Ovary (tissue), 10 donors: ENCODE measurements around the gene SLC39A1. TPM values are rescaled to one million over a fixed set of nuclear protein-coding genes. Genes with fewer than 3 reads are reported as not detected.
"Not testable (repeated sequence)": the region's sequence is repeated elsewhere in the genome, so short reads cannot be mapped to it uniquely, and the experiment has no call there.

Source experiments
- DNase-seq, 5 donors: peaks; one replicate each; pipeline ENCODE4 v3.0.0-alpha.2; 2019 to 2020
- H3K27ac ChIP-seq, 2 donors: fragments of 200-600 bp; one replicate each; pipeline versions ENCODE4 v1.5.1 to v1.8.0; 2019 to 2022
- H3K27me3 ChIP-seq: fragments of 200-600 bp; one replicate; pipeline ENCODE4 v1.8.0; 2022
- H3K36me3 ChIP-seq: fragments of 200-600 bp; sonication (generic); one replicate; pipeline ENCODE4 v1.5.1; 2019
- H3K4me1 ChIP-seq: one replicate; pipeline ENCODE4 v1.8.1; 2013; ENCODE audit warnings: mild to moderate bottlenecking, moderate library complexity; ENCODE audit not compliant: insufficient read depth
- H3K4me3 ChIP-seq: fragments of 200-600 bp; sonication (generic); one replicate; pipeline ENCODE4 v1.5.1; 2017
- H3K9me3 ChIP-seq, 2 donors: fragments of 200-600 bp in 1 of 2; sonication (generic) in 1 of 2; one replicate each; pipeline versions ENCODE4 v1.5.1 to v1.8.1; 2013 to 2019; ENCODE audit warnings: mild to moderate bottlenecking in 1 of 2, moderate library complexity in 1 of 2
- EP300 ChIP-seq: sonication (generic); formaldehyde crosslinking; IDR thresholded peaks from one replicate; pipeline ENCODE4 v1.6.1; 2017; ENCODE audit warnings: antibody characterized with exemption
- POLR2A ChIP-seq: fragments of 450-650 bp; IDR thresholded peaks from one replicate; pipeline ENCODE4 v1.6.1; 2017; ENCODE audit warnings: antibody characterized with exemption, mild to moderate bottlenecking, moderate library complexity
- WGBS, 3 donors: extraction: QIAGEN DNeasy Blood & Tissue Kit in 1 of 3; methylation state at CpG; one replicate each; pipeline versions ENCODE4 v1.1.5 to v1.1.7; 2013 to 2017; 5-methylcytosine and 5-hydroxymethylcytosine counted together
- intact Hi-C, 4 donors: fragments of 100-400 bp; cut with DNase I; formaldehyde crosslinking; loops; one replicate each; pipeline versions ENCODE4 v1.11.0 to v1.15.1; 2022 to 2023
- long read RNA-seq, 3 donors: library from polyadenylated mRNA in 2 of 3; unstranded in 2 of 3; transcript quantifications; one replicate each; pipeline ENCODE4 v2.0.0 and lab custom pipeline, GENCODE V29; 2021 to 2026
- polyA plus RNA-seq, 2 donors: library from polyadenylated mRNA; stranded (reverse); fragments of 200-250 nt in 1 of 2; fragments of 350-450 nt in 1 of 2; fragmentation: Illumina TruSeq in 1 of 2; extraction: RNeasy Lipid Tissue Mini Kit (QIAGEN cat#74804) in 1 of 2; gene quantifications; one replicate each; pipeline ENCODE4 v1.2.3, GENCODE V29; 2013 to 2014
- total RNA-seq, 7 donors: library from RNA; depleted of rRNA in 2 of 7; stranded (reverse); fragments of >200 nt in 2 of 7; fragmentation: NEBNext Ultra II Directional in 3 of 7; extraction: Animal tissue kit (Norgen Biotek cat#: 25700) in 3 of 7; gene quantifications; one replicate each; pipeline versions ENCODE4 v1.1.0 to v1.2.4, GENCODE V29; 2016 to 2023
- TF ChIP-seq, protein P1 (sequence below), 3 donors: fragments of 450-650 bp in 2 of 3; fragments of 200-600 bp in 1 of 3; IDR thresholded peaks; one replicate each; pipeline versions ENCODE4 v1.5.1 to v1.8.0; 2016 to 2022; ENCODE audit warnings: antibody characterized with exemption in 3 of 3, mild to moderate bottlenecking in 1 of 3
- donor health status: DM: no; HTN: no; CAD: no; lungs with moderate emphysema.
- donor health status: DM: no; HTN: no; CAD: no.
- donor health status: Bipolar disorder and iron deficiency.
- donor health status: DM: yes; HTN: yes; CAD: no.
- donor health status: DM: no; HTN: no; CAD: no.
- donor health status: DM: yes; HTN: yes; CAD: no.

SLC39A1 gene, protein sequence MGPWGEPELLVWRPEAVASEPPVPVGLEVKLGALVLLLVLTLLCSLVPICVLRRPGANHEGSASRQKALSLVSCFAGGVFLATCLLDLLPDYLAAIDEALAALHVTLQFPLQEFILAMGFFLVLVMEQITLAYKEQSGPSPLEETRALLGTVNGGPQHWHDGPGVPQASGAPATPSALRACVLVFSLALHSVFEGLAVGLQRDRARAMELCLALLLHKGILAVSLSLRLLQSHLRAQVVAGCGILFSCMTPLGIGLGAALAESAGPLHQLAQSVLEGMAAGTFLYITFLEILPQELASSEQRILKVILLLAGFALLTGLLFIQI
- total RNA-seq (10 to 100 TPM; 59.3 to 83.7 (median 67.2) TPM), polyA plus RNA-seq (100 to 1,000 TPM in 1 of 2 donors, 10 to 100 TPM in 1; 83.6 to 121 TPM)
- long read RNA-seq, donor 1, transcript SLC39A1-204 (3 exons, 2,723 nt) = minor isoform, 65 of 999 reads
- long read RNA-seq, donor 1, transcript SLC39A1-202 (4 exons, 2,084 nt) = major isoform, 887 of 999 reads
- long read RNA-seq, donor 1, transcript SLC39A1-203 (4 exons, 2,398 nt) = minor isoform, 6 of 999 reads
- long read RNA-seq, donor 1, transcript SLC39A1-211 (4 exons, 2,322 nt) = minor isoform, 11 of 999 reads
- long read RNA-seq, donor 1, partial matches to known transcripts = 12 of 999 reads
- long read RNA-seq, donor 1, other reads (novel, unspliced or antisense) = 9 of 999 reads
- long read RNA-seq, donor 2, transcript SLC39A1-202 (4 exons, 2,084 nt) = major isoform, 16 of 21 reads
- long read RNA-seq, donor 2, partial matches to known transcripts = 0 of 21 reads
- long read RNA-seq, donor 2, other reads (novel, unspliced or antisense) = 0 of 21 reads
- long read RNA-seq, donor 3, transcript SLC39A1-209 (3 exons, 2,022 nt) = minor isoform, 5 of 239 reads
- long read RNA-seq, donor 3, transcript SLC39A1-202 (4 exons, 2,084 nt) = major isoform, 192 of 239 reads
- long read RNA-seq, donor 3, transcript SLC39A1-211 (4 exons, 2,322 nt) = minor isoform, 5 of 239 reads
- long read RNA-seq, donor 3, transcript SLC39A1-204 (3 exons, 2,723 nt) = minor isoform, 19 of 239 reads
- long read RNA-seq, donor 3, partial matches to known transcripts = 3 of 239 reads
- long read RNA-seq, donor 3, other reads (novel, unspliced or antisense) = 14 of 239 reads

DNA sequence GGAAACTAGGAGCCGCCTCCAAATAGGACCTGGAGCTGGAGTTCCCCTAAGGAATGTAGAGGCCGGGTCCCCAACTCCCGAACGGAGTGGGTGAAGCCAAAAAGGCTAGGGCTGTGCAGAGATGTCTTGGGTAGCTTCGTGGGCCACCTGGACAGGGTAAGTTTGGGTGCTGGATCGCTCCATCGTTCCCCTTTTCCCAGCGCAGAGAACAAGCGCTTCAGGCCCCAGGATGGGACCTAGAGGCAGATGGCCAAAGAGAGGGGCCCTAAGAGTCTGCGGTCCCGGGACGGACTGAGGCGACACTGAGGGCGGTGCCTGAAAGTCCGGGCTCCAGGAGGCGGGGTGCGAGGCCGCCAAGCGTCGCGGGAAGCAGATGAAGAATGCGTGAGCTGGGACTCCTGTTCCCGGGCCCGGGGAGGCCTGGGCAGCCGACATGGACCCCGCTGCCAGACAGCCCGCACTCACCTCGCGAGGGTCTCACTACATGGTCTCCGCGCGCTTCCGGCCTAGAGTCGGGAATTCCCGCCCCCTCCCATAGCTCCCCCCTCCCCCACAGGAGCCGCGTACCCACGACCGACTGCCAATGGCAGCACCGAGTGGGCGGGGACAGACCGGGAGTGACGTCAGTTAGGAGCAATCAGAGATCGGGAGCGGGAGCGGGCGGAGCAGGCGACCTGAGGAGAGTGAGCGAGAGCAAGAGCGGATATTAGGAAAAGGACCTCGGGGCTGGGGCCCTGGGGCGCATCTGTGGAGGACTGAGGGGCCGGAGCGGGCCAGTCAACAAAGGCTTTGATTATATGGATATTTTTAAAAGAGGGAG lies at the start of gene SLC39A1:
Gene SLC39A1, minus strand, starts transcription at position 508 of the 820 bp plus-strand sequence. CDS start 822 bp downstream, outside the sequence.
- no peaks in the 10 kb centered on the region for H3K36me3 ChIP-seq
- peak; percentile 29 for TF ChIP-seq EP300
- TF ChIP-seq, protein P1, sequence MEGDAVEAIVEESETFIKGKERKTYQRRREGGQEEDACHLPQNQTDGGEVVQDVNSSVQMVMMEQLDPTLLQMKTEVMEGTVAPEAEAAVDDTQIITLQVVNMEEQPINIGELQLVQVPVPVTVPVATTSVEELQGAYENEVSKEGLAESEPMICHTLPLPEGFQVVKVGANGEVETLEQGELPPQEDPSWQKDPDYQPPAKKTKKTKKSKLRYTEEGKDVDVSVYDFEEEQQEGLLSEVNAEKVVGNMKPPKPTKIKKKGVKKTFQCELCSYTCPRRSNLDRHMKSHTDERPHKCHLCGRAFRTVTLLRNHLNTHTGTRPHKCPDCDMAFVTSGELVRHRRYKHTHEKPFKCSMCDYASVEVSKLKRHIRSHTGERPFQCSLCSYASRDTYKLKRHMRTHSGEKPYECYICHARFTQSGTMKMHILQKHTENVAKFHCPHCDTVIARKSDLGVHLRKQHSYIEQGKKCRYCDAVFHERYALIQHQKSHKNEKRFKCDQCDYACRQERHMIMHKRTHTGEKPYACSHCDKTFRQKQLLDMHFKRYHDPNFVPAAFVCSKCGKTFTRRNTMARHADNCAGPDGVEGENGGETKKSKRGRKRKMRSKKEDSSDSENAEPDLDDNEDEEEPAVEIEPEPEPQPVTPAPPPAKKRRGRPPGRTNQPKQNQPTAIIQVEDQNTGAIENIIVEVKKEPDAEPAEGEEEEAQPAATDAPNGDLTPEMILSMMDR (IDR thresholded peaks at IDR 0.05) = no peak
- TF ChIP-seq POLR2A = peak; percentile 60
- H3K9me3 ChIP-seq = no peaks in the 10 kb centered on the region
- 0 to 1% (median 0%) methylated on average over 51 to 54 of the region's 54 CpGs for WGBS, 3 donors
- no peaks in the 10 kb centered on the region for H3K27me3 ChIP-seq
- peaks cover 24% of the 10 kb centered on the region for H3K4me1 ChIP-seq
- peak within 1 kb of the TSS; percentile 91 for H3K4me3 ChIP-seq
- peak; percentile 99 to 100 (median 99) for DNase-seq
- H3K27ac ChIP-seq = peak within 1 kb of the TSS; percentile 56 to 95
- intact Hi-C loops = loop anchor here in 1 of 4 donors (10.0 kb wide), 1 partner anchor 408 kb away; no protein-coding TSS in a partner anchor

DNA sequence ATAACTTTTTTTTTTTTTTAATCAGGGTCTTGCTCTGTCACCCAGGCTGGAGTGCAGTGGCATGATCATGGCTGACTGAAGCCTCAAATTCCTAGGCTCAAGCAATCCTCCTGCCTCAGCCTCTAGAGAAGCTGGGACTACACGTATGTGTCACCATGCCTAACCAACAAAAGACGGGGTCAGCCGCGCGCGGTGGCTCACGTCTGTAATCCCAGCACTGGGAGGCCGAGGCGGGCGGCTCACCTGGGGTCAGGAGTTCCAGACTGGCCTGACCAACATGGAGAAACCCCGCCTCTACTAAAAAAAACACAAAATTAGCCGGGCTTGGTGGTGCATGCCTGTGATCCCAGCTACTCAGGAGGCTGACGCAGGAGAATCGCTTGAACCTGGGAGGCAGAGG lies 49.2 kb upstream of the SLC39A1 start:
- H3K27ac ChIP-seq, H3K9me3 ChIP-seq, DNase-seq, H3K4me1 ChIP-seq, H3K27me3 ChIP-seq, intact Hi-C loops, H3K36me3 ChIP-seq, H3K4me3 ChIP-seq: not testable (repeated sequence)
- WGBS, 3 donors = 95 to 96% (median 95%) methylated on average over 14 of the region's 14 CpGs

DNA sequence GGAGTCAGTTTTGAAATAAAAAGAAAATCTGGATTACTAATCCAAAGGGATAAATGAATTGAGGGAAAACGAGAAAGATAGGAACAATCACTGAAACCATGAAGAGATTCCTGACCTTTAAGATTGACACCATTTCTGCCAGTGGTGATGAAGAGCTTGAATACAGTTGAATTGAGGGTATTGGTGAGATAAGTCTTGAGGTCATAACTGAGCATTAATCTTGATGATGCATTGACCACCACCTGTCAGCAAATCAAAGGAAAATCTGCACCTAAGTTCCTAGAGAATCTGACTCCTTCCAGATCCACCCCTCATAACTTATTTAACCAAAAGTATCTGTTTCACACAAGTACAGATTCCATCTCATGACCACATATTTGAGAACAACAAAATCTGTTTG lies 48.8 kb upstream of the SLC39A1 start:
- intact Hi-C loops = no loop called here
- no peak overlapping the region for H3K27ac ChIP-seq

DNA sequence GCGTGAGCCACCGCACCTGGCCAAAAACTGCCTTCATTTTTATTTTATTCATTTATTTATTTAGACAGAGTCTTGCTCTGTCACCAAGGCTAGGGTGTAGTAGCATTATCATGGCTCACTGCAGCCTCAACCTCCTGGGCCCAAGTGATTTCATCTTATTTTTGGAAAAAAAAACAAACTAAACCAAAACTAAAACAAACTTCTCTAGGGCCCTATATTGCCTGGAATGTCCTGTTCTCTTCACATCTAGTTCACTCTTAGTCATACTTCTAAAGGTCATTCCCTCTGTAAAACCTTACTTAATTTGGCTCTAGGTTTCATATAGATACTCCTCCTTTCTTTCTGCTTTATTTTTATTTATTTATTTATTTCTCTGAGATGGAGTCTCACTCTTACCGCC lies 42.8 kb upstream of the SLC39A1 start:
- intact Hi-C loops = no loop called here
- DNase-seq = no peak
- Histone ChIP-seq H3K27me3 (no peaks in the 10 kb centered on the region), H3K9me3 (no peaks in the 10 kb centered on the region), H3K4me3 (no peak overlapping the region), H3K27ac (no peak overlapping the region), H3K36me3 (no peaks in the 10 kb centered on the region), H3K4me1 (no peaks in the 10 kb centered on the region)
- no peak for TF ChIP-seq EP300
- TF ChIP-seq POLR2A = no peak
- TF ChIP-seq, protein P1 (IDR thresholded peaks at IDR 0.05) = no peak
- WGBS, 3 donors = 84 to 94% (median 90%) methylated on average over 3 of the region's 3 CpGs

More for the DNA sequence above, 48.8 kb upstream of the SLC39A1 start:
- 61 to 67% (median 62%) methylated on average over 1 of the region's 1 CpG for WGBS, 3 donors
- no peaks in the 10 kb centered on the region for H3K9me3 ChIP-seq
- no peak overlapping the region for H3K4me3 ChIP-seq
- no peaks in the 10 kb centered on the region for H3K4me1 ChIP-seq
- H3K36me3 ChIP-seq = no peaks in the 10 kb centered on the region
- no peaks in the 10 kb centered on the region for H3K27me3 ChIP-seq
- no peak for DNase-seq
- TF ChIP-seq POLR2A (no peak), EP300 (no peak)
- TF ChIP-seq, protein P1 (IDR thresholded peaks at IDR 0.05) = no peak
